DMS 273 treated with DMSO at 0.1 percent for 48 hours (cell line): Measurements from ENCODE around the gene M6PR.
A peak's percentile ranks its signal among the peaks of the same experiment; 100 is the strongest.

Experiments used
- DNase-seq: peaks from one replicate; lab custom pipeline; 2025; lab: John Stamatoyannopoulos, UW

M6PR gene

GRCh38 chr12:8949342-8950220, at the start of gene M6PR:
Gene M6PR (minus strand): TSS chr12:8949645. CDS start chr12:8946404, 3,241 bp downstream.
- DNase-seq = peak; percentile 86

GRCh38 chr12:8996682-8997405, 47.4 kb upstream of the M6PR start:
- DNase-seq = no peak

- DNase-seq = no peak
These were observed 45.8 kb upstream of the M6PR start for GRCh38 chr12:8995021-8995775.

- DNase-seq = no peak
These were observed 44.4 kb upstream of the M6PR start for GRCh38 chr12:8993827-8994226.

- DNase-seq = no peak
These were observed 42.2 kb upstream of the M6PR start for GRCh38 chr12:8991371-8992345.

- DNase-seq = no peak
These were observed 40.0 kb upstream of the M6PR start, which contains the start of gene KLRG1 for GRCh38 chr12:8989413-8989812. Gene KLRG1 (plus strand): TSS chr12:8989546. CDS start chr12:8989636, 90 bp downstream.

- DNase-seq = no peak
These were observed 38.2 kb upstream of the M6PR start for GRCh38 chr12:8987685-8988084.

GRCh38 chr12:8987163-8987562, 37.7 kb upstream of the M6PR start:
- DNase-seq = no peak

GRCh38 chr12:8985213-8985754, 35.8 kb upstream of the M6PR start:
- DNase-seq = no peak

GRCh38 chr12:8980137-8980536, 30.7 kb upstream of the M6PR start:
- no peak for DNase-seq

- DNase-seq = no peak
These were observed 21.0 kb upstream of the M6PR start for GRCh38 chr12:8970432-8970831.

GRCh38 chr12:8969861-8970411, 20.5 kb upstream of the M6PR start:
- DNase-seq = no peak

GRCh38 chr12:8968761-8969160, 19.3 kb upstream of the M6PR start:
- DNase-seq = no peak

GRCh38 chr12:8960176-8960575, 10.7 kb upstream of the M6PR start:
- DNase-seq = no peak

GRCh38 chr12:8958066-8958465, 8.6 kb upstream of the M6PR start:
- DNase-seq = no peak

- DNase-seq = no peak
These were observed 8.1 kb upstream of the M6PR start for GRCh38 chr12:8957561-8957960.

GRCh38 chr12:8956772-8957171, 7.3 kb upstream of the M6PR start:
- DNase-seq = no peak

GRCh38 chr12:8956073-8956472, 6.6 kb upstream of the M6PR start:
- no peak for DNase-seq

GRCh38 chr12:8953773-8954402, 4.4 kb upstream of the M6PR start:
- no peak for DNase-seq

GRCh38 chr12:8951744-8952143, 2.3 kb upstream of the M6PR start:
- no peak for DNase-seq
